ENCODE results near the gene HLA-DPB1.

GRCh38 chr6:33095681-33096080, 19.9 kb downstream of the HLA-DPB1 start:
- TF ChIP-seq EZH2 (IDR thresholded peaks at IDR 0.05; ENCODE audit: low read length, unreplicated experiment) = no peak
- TF ChIP-seq CTCF (conservative IDR thresholded peaks at IDR 0.05; ENCODE audit: low read depth, low read length) = no peak
